KMS-11 (cell line): Measurements from ENCODE around the gene SACS.

Experiments used
- H2AFZ ChIP-seq: fragments of 200-600 bp; sonication (generic); 2 replicates; pipeline ENCODE4 v1.6.1; 2016; ENCODE audit warnings: antibody characterized with exemption, mixed run types, low read depth
- H3K27ac ChIP-seq: fragments of 200-600 bp; sonication (generic); 2 replicates; pipeline ENCODE4 v1.6.1; 2016; ENCODE audit warnings: mild to moderate bottlenecking, mixed run types
- H3K27me3 ChIP-seq: fragments of 200-600 bp; sonication (generic); 2 replicates; pipeline ENCODE4 v1.6.1; 2017; ENCODE audit warnings: mild to moderate bottlenecking, low read depth, mixed run types, moderate library complexity; ENCODE audit not compliant: insufficient read depth
- H3K36me3 ChIP-seq: fragments of 200-600 bp; sonication (generic); 2 replicates; pipeline ENCODE4 v1.6.1; 2017; ENCODE audit warnings: mild to moderate bottlenecking, mixed run types; ENCODE audit not compliant: insufficient read depth
- H3K4me1 ChIP-seq: fragments of 200-600 bp; sonication (generic); 2 replicates; pipeline ENCODE4 v1.6.1; 2016; ENCODE audit warnings: mild to moderate bottlenecking, low read depth, mixed run types; ENCODE audit not compliant: poor library complexity, severe bottlenecking
- H3K4me2 ChIP-seq: fragments of 200-600 bp; sonication (generic); 2 replicates; pipeline ENCODE4 v1.7.0; 2016; ENCODE audit warnings: mild to moderate bottlenecking, mixed run types
- H3K4me3 ChIP-seq: fragments of 200-600 bp; sonication (generic); IDR thresholded peaks from 2 replicates; pipeline ENCODE4 v1.6.1; 2017; ENCODE audit warnings: low read depth, low read length, mixed read lengths; ENCODE audit not compliant: insufficient read depth
- H3K79me2 ChIP-seq: fragments of 200-600 bp; sonication (generic); 2 replicates; pipeline ENCODE4 v1.6.1; 2016; ENCODE audit warnings: low read depth, mixed run types; ENCODE audit not compliant: insufficient read depth
- H3K9ac ChIP-seq: fragments of 200-600 bp; sonication (generic); 2 replicates; pipeline ENCODE4 v1.6.1; 2016; ENCODE audit warnings: mild to moderate bottlenecking, mixed run types
- H4K20me1 ChIP-seq: fragments of 200-600 bp; sonication (generic); 2 replicates; pipeline ENCODE4 v1.6.1; 2016; ENCODE audit warnings: mild to moderate bottlenecking, mixed run types; ENCODE audit not compliant: insufficient read depth
- CTCF ChIP-seq: fragments of 200-600 bp; sonication (generic); conservative IDR thresholded peaks from 2 replicates; pipeline ENCODE4 v1.6.1; 2017; ENCODE audit warnings: low read depth, mild to moderate bottlenecking, antibody characterized with exemption, low read length, moderate library complexity, mixed read lengths

The SACS gene

GRCh38 chr13:23472189-23472588 lies 38.7 kb upstream of the SACS start:
- Histone ChIP-seq H3K4me3 (no peak overlapping the region), H3K4me1 (peaks cover under 1% of the 10 kb centered on the region), H3K9ac (no peak overlapping the region), H3K79me2 (no peaks in the 10 kb centered on the region), H3K36me3 (no peaks in the 10 kb centered on the region), H4K20me1 (no peaks in the 10 kb centered on the region), H3K27ac (no peak overlapping the region), H2AFZ (no peak overlapping the region), H3K27me3 (no peaks in the 10 kb centered on the region), H3K4me2 (no peak overlapping the region)
- TF ChIP-seq CTCF: no peak

GRCh38 chr13:23470790-23471614 lies 37.5 kb upstream of the SACS start:
- Histone ChIP-seq H3K79me2 (no peaks in the 10 kb centered on the region), H4K20me1 (no peaks in the 10 kb centered on the region), H3K36me3 (no peaks in the 10 kb centered on the region), H3K9ac (no peak overlapping the region), H3K4me2 (no peak overlapping the region), H3K27ac (no peak overlapping the region), H3K4me1 (peaks cover 4% of the 10 kb centered on the region), H2AFZ (no peak overlapping the region), H3K27me3 (no peaks in the 10 kb centered on the region), H3K4me3 (no peak overlapping the region)
- TF ChIP-seq CTCF: no peak

- Histone ChIP-seq H3K9ac (no peak overlapping the region), H3K4me1 (peaks cover 11% of the 10 kb centered on the region), H3K79me2 (no peaks in the 10 kb centered on the region), H3K36me3 (no peaks in the 10 kb centered on the region), H3K27ac (no peak overlapping the region), H3K4me2 (no peak overlapping the region), H3K4me3 (no peak overlapping the region), H4K20me1 (no peaks in the 10 kb centered on the region), H2AFZ (no peak overlapping the region), H3K27me3 (no peaks in the 10 kb centered on the region)
- TF ChIP-seq CTCF: no peak
Measured at GRCh38 chr13:23469951-23470421, 36.5 kb upstream of the SACS start.

GRCh38 chr13:23468811-23469210 lies 35.3 kb upstream of the SACS start:
- no peak overlapping the region for H3K27ac ChIP-seq
- no peak overlapping the region for H3K4me2 ChIP-seq
- H4K20me1 ChIP-seq: no peaks in the 10 kb centered on the region
- peaks cover 11% of the 10 kb centered on the region for H3K4me1 ChIP-seq
- no peak overlapping the region for H3K4me3 ChIP-seq
- no peaks in the 10 kb centered on the region for H3K36me3 ChIP-seq
- H3K9ac ChIP-seq: no peak overlapping the region
- no peaks in the 10 kb centered on the region for H3K27me3 ChIP-seq
- no peaks in the 10 kb centered on the region for H3K79me2 ChIP-seq
- no peak overlapping the region for H2AFZ ChIP-seq
- TF ChIP-seq CTCF: no peak
